K562 (cell line): ENCODE data around the gene KPNA1. TPM values are rescaled to one million over a fixed set of nuclear protein-coding genes. Genes with fewer than 3 reads are reported as not detected.

Experiments used
- ATAC-seq: fragments of 200-7000 bp; cut with Tn5 transposase; 3 replicates; pipeline ENCODE4 v1.9.1; 2020; ENCODE audit warnings: moderate library complexity
- BruUV-seq: library from RNA; stranded (reverse); fragments of 400-500 nt; replicated peaks from 2 replicates; lab custom pipeline; 2021; lab: Mats Ljungman, UMichigan
- CTCF ChIA-PET: fragments of 300-600 bp; formaldehyde crosslinking; extraction: SDS; loops from one replicate; lab custom pipeline; 2021; ENCODE audit warnings: low intra/inter-chr PET ratio; lab: Yijun Ruan, JAX
- POLR2A ChIA-PET: fragments of 300-600, 350-650 bp; sonication (Branson Sonifier 250); formaldehyde crosslinking; extraction: SDS; loops from one replicate; lab custom pipeline; 2021; ENCODE audit warnings: antibody characterized with exemption, inconsistent platforms; lab: Yijun Ruan, JAX
- DNase-seq, 4 experiments: peaks; one replicate each; pipeline versions ENCODE4 v3.0.0 to v3.0.0-alpha.2; 2011 to 2018; ENCODE audit warnings: low spot score in 3 of 4, mixed read lengths in 3 of 4; ENCODE audit errors: extremely low read depth in 1 of 4
- FAIRE-seq: peaks from 2 replicates; lab custom pipeline; 2011; peaks lifted over from hg19 to GRCh38; lab: Jason Lieb, UNC
- H2AFZ ChIP-seq: 2 replicates; pipeline ENCODE4 v1.6.0; 2011; ENCODE audit warnings: low read depth, low read length, control low read depth, inconsistent platforms
- H3K27ac ChIP-seq: fragments of 200-600 bp; 3 replicates; pipeline ENCODE4 v1.8.0; 2011; ENCODE audit warnings: low read depth, mild to moderate bottlenecking, control low read depth, inconsistent platforms, low read length, moderate library complexity, mixed read lengths; ENCODE audit errors: extremely low read depth
- H3K27me3 ChIP-seq, 2 experiments: fragments of 300-600 bp in 1 of 2; 2 replicates in 1 of 2; 3 replicates in 1 of 2; pipeline versions ENCODE4 v1.6.0 to v1.8.0; 2011; ENCODE audit warnings: inconsistent platforms in 2 of 2, low read length in 2 of 2, mild to moderate bottlenecking in 1 of 2, mixed read lengths in 1 of 2, moderate library complexity in 1 of 2; ENCODE audit not compliant: control insufficient read depth in 2 of 2, insufficient read depth in 2 of 2
- H3K36me3 ChIP-seq: fragments of 300-600 bp; 3 replicates; pipeline ENCODE4 v1.8.0; 2011; ENCODE audit warnings: mild to moderate bottlenecking, low read length, inconsistent platforms; ENCODE audit not compliant: control insufficient read depth, insufficient read depth
- H3K4me1 ChIP-seq, 2 experiments: fragments of 200-600 bp in 1 of 2; replicated peaks in 1 of 2; 2 replicates in 1 of 2; 3 replicates in 1 of 2; pipeline versions ENCODE4 v1.5.1 to v1.8.0; 2011; ENCODE audit warnings: inconsistent platforms in 2 of 2, low read length in 2 of 2, mild to moderate bottlenecking in 1 of 2, mixed read lengths in 1 of 2, moderate library complexity in 1 of 2; ENCODE audit not compliant: control insufficient read depth in 2 of 2, insufficient read depth in 2 of 2
- H3K4me2 ChIP-seq: 2 replicates; pipeline ENCODE4 v1.6.1; 2011; ENCODE audit warnings: low read length, control low read depth, inconsistent platforms, mixed read lengths; ENCODE audit not compliant: insufficient read depth
- H3K4me3 ChIP-seq: fragments of 200-600 bp; sonication (generic), shearing (Covaris generic); 2 replicates; pipeline ENCODE4 v1.5.1; 2016; ENCODE audit warnings: control low read depth, inconsistent platforms
- H3K79me2 ChIP-seq: fragments of 200-600 bp; 3 replicates; pipeline ENCODE4 v1.8.0; 2011; ENCODE audit warnings: low read length, inconsistent platforms; ENCODE audit not compliant: control insufficient read depth, insufficient read depth
- H3K9ac ChIP-seq, 2 experiments: 2 replicates each; pipeline versions ENCODE4 v1.6.0 to v1.6.1; 2011; ENCODE audit warnings: low read depth in 2 of 2, low read length in 2 of 2, control low read depth in 1 of 2, inconsistent platforms in 1 of 2, mild to moderate bottlenecking in 1 of 2, mixed read lengths in 1 of 2; ENCODE audit not compliant: insufficient read depth in 1 of 2
- H3K9me1 ChIP-seq: one replicate; pipeline ENCODE4 v1.6.0; 2011; ENCODE audit warnings: inconsistent platforms, mild to moderate bottlenecking, low read length, moderate library complexity; ENCODE audit not compliant: control insufficient read depth, insufficient read depth
- H3K9me3 ChIP-seq: replicated peaks from 2 replicates; pipeline ENCODE4 v1.5.1; 2011; ENCODE audit warnings: low read depth, low read length, inconsistent platforms; ENCODE audit not compliant: control insufficient read depth, insufficient read depth
- H4K20me1 ChIP-seq: replicated peaks from 2 replicates; pipeline ENCODE4 v1.6.1; 2011; ENCODE audit warnings: low read length, inconsistent platforms, mixed read lengths; ENCODE audit not compliant: control insufficient read depth, insufficient read depth
- CBX8 ChIP-seq: fragments of 200-600 bp; sonication (generic); IDR thresholded peaks from 2 replicates; pipeline ENCODE4 v1.6.1; 2012; ENCODE audit warnings: borderline replicate concordance, mixed run types, low read depth, mild to moderate bottlenecking, moderate library complexity, mixed read lengths, low read length, control low read depth, inconsistent platforms; ENCODE audit not compliant: poor library complexity, severe bottlenecking; ENCODE audit errors: extremely low read depth
- CCAR2 ChIP-seq: fragments of 200-400 bp; formaldehyde crosslinking; IDR thresholded peaks from 2 replicates; pipeline ENCODE4 v1.6.1; 2017; ENCODE audit warnings: mild to moderate bottlenecking, low read depth, low read length
- FOXJ3 ChIP-seq: sonication (generic); formaldehyde crosslinking; IDR thresholded peaks from 2 replicates; pipeline ENCODE4 v1.4.0; 2020; ENCODE audit warnings: mild to moderate bottlenecking, missing genetic modification reagents
- FOXK2 ChIP-seq, 2 experiments: fragments of 450-650 bp; IDR thresholded peaks in 1 of 2; conservative IDR thresholded peaks in 1 of 2; 2 replicates each; pipeline ENCODE4 v1.6.1; 2016; ENCODE audit warnings: low read depth in 2 of 2, mild to moderate bottlenecking in 1 of 2
- KDM1A ChIP-seq, 2 experiments: fragments of 450-650 bp; IDR thresholded peaks; 2 replicates each; pipeline ENCODE4 v1.6.1; 2016; ENCODE audit warnings: mild to moderate bottlenecking in 2 of 2
- KLF6 ChIP-seq: fragments of 250-450 bp; sonication (Bioruptor Pico); IDR thresholded peaks from 2 replicates; pipeline ENCODE4 v1.4.0; 2020; ENCODE audit warnings: mild to moderate bottlenecking, moderate library complexity, borderline replicate concordance
- MLLT1 ChIP-seq, 2 experiments: fragments of 450-650 bp; IDR thresholded peaks; 2 replicates each; pipeline ENCODE4 v1.6.1; 2016
- POLR3A ChIP-seq: IDR thresholded peaks from 2 replicates; pipeline ENCODE4 v1.6.1; 2011; ENCODE audit warnings: borderline replicate concordance, mild to moderate bottlenecking, moderate library complexity; ENCODE audit not compliant: insufficient read length, insufficient read depth; ENCODE audit errors: extremely low read depth
- SMAD3 ChIP-seq: fragments of 450-650 bp; formaldehyde crosslinking; conservative IDR thresholded peaks from 2 replicates; pipeline ENCODE4 v1.4.0; 2020; ENCODE audit warnings: mild to moderate bottlenecking
- WGBS: fragments of 100-300 bp; shearing (Covaris generic); methylation state at CpG from one replicate; pipeline ENCODE4 v1.1.6; 2016; ENCODE audit warnings: low coverage, mixed read lengths; ENCODE audit not compliant: insufficient coverage; ENCODE audit errors: missing lambda C conversion rate; 5-methylcytosine and 5-hydroxymethylcytosine counted together
- in situ Hi-C: fragments of 300-500 bp; cut with MboI; formaldehyde crosslinking; loops from 4 replicates; pipeline ENCODE4 v1.15.0; 2018; ENCODE audit warnings: inconsistent platforms, mixed read lengths
- intact Hi-C: fragments of 100-400 bp; cut with micrococcal nuclease; formaldehyde crosslinking; loops from 2 replicates; pipeline ENCODE4 v1.14.2; 2022
- polyA plus RNA-seq, 8 experiments: library from polyadenylated mRNA; depleted of rRNA in 4 of 8; stranded (reverse) in 5 of 8; unstranded in 3 of 8; fragments of >200 nt; fragmentation: Nextera tagmentation in 2 of 8; fragmentation: Illumina TruSeq in 1 of 8; extraction: Ambion mirVana in 2 of 8; extraction: Trizol in 1 of 8; gene quantifications; 2 replicates each; pipeline versions ENCODE4 v1.2.1 to v1.2.3, GENCODE V29; 2011 to 2014; ENCODE audit warnings: inconsistent platforms in 1 of 8, missing spikeins in 1 of 8
- total RNA-seq, 7 experiments: library from RNA; depleted of rRNA in 6 of 7; stranded (reverse); fragments of >200 nt in 6 of 7; fragmentation: Illumina TruSeq in 2 of 7; extraction: Trizol in 2 of 7; gene quantifications; 2 replicates each; pipeline versions ENCODE4 v1.2.1 to v1.2.3, GENCODE V29; 2011 to 2021; ENCODE audit warnings: low replicate concordance in 1 of 7

Gene KPNA1
- total and polyA plus RNA-seq, 9 of the 15 experiments (the other 6 are each of a cell fraction or from before 2014, with no cell fraction given), result 9.3 to 53.8 (median 33.5) TPM

- Histone ChIP-seq H3K9me3 (no peaks in the 10 kb centered on the region), H3K9ac (peak overlapping the region; percentile 86 to 94), H3K4me3 (peak overlapping the region; percentile 75), H2AFZ (no peak overlapping the region), H3K4me1 (peaks cover 12% of the 10 kb centered on the region in 2 experiments; a peak in 4 of 5 replicates), H3K79me2 (peaks cover 60% of the 10 kb centered on the region), H3K36me3 (no peaks in the 10 kb centered on the region), H4K20me1 (peaks cover 9% of the 10 kb centered on the region; the same call in 1 of the 2 replicates), H3K4me2 (peak overlapping the region; percentile 74), H3K27ac (peak overlapping the region; percentile 96; the same call in 2 of the 3 replicates), H3K9me1 (no peaks in the 10 kb centered on the region), H3K27me3 (no peaks in the 10 kb centered on the region)
- BruUV-seq, result TSS peak; percentile 57
- POLR2A ChIA-PET, result interaction anchor here (0.9 to 1.4 kb wide), 2 partner anchors 10 to 11 kb away, joined by 3 read pairs; no protein-coding TSS in a partner anchor
- peak; percentile 19 for FAIRE-seq
- intact Hi-C loops, result no loop called here
- peak in 1 of 4 experiments; percentile 14 for DNase-seq
- in situ Hi-C loops, result no loop called here
- ATAC-seq, result no peak
- WGBS, result 5% methylated on average over 18 of the region's 19 CpGs
- CTCF ChIA-PET, result no interaction called here
- TF ChIP-seq CBX8 (no peak), KLF6 (CRISPR knock-in tag) (no peak), KDM1A (IDR thresholded peaks at IDR 0.05) (0 out of 4 replicates have a peak, but pooled peaks have one; percentile 15 to 41), MLLT1 (IDR thresholded peaks at IDR 0.05) (0 out of 4 replicates have a peak, but pooled peaks of 1 of the 2 experiments have one; percentile 49), FOXK2 (conservative IDR thresholded peaks at IDR 0.05 in 1 of 2, IDR thresholded peaks at IDR 0.05 in 1 of 2; ENCODE audit: low read depth in 2 of 2) (peak in 1 of 2 experiments; percentile 41; a peak in 1 of 4 replicates), FOXJ3 (CRISPR knock-in tag) (no peak), POLR3A (no peak), SMAD3 (CRISPR knock-in tag) (no peak), CCAR2 (no peak)
Measured at GRCh38 chr3:122513386-122514122, 1.2 kb downstream of the KPNA1 start.
